HG02642 (cell line): ENCODE data around the gene STK11.
"Not testable (repeated sequence)": the region's sequence is repeated elsewhere in the genome, so short reads cannot be mapped to it uniquely, and the experiment has no call there.

ENCODE experiments used
- ATAC-seq: cut with Tn5 transposase; IDR thresholded peaks from one replicate; pipeline ENCODE4 v1.9.1; 2021; ENCODE audit warnings: mild to moderate bottlenecking; ENCODE audit not compliant: unreplicated experiment, poor library complexity

STK11 gene

DNA sequence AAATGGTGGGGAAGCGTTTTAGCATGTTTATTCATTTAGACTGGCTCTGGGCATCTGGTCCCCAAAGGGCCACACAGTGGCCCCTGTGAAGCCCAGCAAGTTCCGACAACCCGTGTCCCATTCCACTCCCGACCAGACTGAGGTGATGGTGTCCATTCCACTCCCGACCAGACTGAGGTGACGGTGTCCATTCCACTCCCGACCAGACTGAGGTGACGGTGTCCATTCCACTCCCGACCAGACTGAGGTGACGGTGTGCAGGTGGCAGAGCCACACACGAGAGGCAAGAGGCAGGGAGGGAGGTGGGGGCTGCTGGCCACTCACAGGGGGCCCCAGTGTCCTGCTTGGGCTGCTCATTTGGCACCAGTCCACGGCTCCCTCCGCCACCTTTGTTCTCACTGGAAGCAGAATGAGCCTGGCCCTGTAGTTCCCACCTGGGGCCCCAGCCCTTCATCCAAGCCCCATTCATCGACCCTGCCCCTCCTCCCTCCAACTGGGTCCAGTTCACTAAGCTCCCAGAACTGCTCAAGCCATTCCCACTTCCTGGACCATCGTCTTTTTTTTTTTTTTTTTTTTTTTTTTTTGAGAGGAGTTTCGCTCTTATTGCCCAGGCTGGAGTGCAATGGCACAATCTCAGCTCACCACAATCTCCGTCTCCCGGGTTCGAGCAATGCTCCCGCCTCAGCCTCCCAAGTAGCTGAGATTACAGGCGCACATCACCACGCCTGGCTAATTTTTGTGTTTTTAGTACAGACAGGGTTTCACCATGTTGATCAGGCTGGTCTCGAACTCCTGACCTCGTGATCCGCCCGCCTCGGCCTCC is 40.9 kb downstream of the STK11 start:
- not testable (repeated sequence) for ATAC-seq

DNA sequence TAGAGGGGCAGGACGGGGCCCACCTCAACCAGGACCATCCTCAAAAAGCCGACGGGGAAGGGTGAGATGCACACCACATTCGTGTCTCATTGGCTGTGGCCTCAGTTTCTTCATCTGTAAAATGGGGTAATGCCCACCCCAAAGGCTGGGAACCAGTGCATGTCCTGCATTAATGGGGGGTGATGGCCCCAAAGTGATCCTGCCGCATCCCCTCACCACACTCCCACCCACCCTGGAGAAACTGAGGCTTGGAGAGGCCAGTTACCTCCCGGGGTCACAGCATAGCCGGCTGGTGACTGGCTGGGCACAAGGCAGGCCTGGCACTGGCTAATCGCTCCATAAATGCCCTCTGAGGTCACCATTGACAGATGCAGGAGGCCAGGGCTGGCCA is 42.2 kb downstream of the STK11 start:
- no peak for ATAC-seq

DNA sequence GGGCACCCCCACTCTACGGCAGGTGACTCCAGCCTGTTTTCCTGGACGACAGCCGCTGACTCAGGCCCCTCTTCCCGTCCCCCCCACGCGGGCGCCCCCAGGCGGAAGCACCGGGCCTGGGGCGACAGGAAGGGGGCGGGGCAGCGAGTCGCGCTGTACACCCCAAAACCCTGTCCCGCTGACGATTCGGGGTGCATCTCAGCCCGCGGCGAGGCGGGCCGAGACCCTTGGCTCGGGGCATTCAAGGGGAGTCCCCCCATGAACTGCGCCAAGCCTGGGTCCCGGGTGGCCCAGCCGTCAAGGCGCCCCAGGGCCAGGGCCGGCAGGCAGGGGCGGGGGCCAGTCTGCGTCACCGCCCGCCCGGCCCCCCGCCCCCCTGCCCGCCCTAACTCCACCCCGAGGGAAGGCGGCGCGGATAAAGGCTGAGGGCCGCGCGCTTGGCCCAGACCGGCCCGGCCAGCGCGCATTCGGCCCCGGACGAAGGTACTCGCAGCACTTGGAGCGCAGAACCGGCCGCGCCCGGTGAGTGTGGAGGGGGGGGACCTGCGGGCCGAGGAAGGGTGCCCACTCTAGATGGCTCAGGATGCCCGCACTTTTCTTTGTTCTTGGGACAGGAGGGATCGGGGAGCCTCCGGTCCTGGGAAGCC is 42.7 kb downstream of the STK11 start, which contains the start of gene MIDN:
Gene MIDN (plus strand): TSS at position 445 of the 647 bp plus-strand sequence. CDS start 1,714 bp downstream, outside the sequence.
- ATAC-seq, result peak; percentile 13

DNA sequence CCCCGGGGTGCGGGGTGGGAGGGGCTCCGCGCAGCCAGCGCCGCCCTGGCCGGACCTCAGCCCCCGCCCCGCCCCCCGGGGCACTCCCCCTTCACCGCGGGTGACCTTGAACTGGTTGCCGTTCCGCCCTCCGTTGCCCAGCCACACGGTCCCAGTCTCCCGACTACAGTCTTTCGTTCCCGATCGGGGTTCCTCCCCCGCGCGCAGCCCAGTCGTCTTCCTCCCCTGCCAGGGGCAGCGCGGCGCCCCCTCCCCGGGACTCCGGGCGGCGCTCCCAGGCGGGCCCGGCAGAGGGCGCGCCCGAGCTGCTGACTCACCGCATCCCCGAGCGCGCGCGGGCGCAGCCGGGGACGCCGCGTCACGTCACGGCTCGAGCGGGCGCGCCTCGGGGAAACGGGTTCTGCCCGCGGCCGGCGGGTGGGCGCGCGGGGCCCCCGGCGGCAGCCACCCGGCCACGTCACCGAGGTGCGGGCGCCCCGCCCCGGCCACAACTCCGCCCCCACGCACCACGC is 43.3 kb downstream of the STK11 start:
- ATAC-seq, result peak; percentile 39

DNA sequence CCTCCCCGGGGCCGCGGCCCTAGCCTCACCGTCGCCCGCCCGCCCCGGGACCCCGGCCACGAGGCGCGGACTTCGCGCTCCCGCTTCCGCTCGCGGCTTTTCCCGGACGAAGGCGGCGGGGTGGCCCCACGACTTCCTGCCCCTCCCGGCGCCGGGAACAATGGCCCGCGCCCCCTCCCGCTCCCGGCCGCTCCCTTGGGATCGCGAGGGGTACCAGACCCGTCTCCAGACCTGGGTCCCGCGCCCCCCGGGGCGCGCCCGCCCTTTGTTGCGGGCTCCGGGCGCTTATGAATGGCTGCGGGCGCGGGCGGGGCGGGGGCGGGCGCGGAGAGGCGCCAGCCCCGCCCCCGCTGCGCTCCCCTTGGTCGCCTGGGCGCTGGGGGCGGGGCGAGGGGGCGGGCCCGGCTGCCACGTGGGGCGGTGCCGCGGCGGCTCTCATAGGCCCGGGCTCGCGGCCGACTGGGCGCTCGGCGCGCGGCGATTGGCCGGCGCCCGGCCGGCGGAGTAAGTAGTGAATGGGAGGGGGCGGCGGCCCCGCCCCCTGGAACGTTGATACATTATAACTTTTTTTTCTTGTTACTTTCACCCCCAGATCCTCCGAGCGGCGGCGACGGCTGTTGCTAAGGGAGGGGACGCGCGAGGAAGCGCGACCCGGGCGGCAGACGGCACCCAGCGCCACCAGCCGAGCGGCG is 43.9 kb downstream of the STK11 start:
- peak; percentile 58 for ATAC-seq

DNA sequence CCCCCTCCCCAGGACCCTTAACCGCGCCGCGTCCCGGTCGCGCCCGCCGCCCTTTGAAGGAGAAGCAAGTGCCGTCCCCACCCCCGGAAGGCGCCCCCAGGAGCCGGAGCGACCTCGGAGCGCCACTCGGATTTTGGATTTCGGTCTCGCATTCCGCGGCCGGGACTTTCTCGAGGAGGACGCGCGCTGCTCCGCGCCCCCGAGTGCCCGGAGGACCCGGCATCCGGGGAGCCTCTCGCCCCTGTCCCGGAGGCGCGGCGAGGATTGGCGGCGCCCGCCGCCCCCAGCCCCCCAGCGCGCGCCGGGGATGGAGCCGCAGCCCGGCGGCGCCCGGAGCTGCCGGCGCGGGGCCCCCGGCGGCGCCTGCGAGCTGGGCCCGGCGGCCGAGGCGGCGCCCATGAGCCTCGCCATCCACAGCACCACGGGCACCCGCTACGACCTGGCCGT is 44.4 kb downstream of the STK11 start:
- ATAC-seq, result no peak

DNA sequence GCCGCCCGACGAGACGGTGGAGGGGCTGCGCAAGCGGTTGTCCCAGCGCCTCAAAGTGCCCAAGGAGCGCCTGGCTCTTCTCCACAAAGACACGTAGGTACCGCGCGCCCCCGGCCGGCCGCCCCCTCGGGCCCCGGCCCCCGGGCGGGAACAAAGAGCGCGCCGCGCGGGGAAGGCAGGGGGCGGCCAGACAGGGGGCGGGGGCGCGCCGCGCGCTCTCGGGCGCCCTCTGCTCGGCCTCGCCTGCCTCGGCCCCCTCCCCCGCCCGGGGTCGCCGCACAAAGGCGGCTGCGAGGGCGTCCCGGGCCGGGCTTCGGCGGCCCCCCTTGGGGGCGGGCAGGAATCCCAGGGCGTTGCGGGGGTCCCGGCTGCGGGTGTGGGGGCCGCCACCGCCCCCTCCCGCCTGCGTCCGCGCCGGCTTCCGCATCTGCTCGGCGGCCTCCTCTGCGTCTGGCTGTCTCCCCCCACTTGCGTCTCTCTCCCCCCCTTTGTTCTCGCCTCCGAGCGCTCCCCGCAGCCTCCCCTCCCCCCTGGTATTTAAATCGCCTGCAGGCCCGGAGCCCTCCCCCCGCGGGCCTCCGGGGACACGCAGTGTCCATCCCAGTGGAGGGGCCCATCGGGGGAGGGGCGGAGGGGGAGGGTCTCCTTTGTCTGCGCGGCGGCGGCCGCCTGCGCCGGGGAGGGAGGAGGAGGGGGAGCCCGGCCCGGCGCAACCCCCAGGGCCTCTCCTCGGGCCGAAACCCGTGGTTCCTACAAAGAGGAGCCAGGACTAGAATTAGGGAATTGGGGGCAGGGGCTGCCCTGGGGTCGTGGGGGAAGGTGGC is 45.1 kb downstream of the STK11 start:
- ATAC-seq, result no peak

DNA sequence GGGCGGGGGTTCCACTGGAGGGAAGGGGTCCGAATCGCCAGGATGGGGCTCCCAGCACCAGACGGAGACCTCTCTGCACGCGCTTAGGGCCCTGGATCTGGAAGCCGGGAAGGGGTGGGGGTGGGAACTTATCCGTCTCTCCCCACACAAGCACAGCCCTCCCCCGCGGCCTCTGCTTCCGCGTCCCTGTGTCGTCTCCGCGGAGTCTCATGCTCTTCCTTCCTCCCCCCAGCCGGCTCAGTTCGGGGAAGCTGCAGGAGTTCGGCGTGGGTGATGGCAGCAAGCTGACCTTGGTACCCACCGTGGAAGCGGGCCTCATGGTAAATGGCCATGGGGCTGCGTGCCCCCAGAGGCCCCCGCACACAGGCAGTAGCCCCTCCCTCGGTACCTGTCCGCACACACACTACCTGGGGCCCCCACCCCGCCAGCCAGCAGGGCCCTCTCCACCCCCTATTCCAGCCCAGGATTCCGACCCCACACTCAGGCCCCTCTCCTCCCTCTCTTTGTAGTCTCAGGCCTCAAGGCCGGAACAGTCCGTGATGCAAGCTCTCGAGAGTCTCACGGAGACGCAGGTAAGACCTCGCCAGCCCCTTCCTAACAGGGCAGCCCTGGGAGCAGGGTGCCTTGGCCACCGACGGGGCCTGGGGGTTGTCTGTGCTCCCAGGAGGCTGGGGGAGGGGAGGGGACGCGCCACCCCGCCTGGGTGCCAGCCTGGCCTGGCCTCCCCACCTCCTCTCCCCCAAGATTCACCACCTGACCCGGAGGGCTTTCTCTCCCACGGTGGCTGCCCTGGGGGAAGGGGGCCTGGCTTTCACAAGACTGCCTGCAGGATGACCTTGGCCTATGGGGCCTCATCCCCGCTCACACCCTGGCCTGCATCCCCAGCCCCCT is 46.0 kb downstream of the STK11 start:
- ATAC-seq, result no peak

DNA sequence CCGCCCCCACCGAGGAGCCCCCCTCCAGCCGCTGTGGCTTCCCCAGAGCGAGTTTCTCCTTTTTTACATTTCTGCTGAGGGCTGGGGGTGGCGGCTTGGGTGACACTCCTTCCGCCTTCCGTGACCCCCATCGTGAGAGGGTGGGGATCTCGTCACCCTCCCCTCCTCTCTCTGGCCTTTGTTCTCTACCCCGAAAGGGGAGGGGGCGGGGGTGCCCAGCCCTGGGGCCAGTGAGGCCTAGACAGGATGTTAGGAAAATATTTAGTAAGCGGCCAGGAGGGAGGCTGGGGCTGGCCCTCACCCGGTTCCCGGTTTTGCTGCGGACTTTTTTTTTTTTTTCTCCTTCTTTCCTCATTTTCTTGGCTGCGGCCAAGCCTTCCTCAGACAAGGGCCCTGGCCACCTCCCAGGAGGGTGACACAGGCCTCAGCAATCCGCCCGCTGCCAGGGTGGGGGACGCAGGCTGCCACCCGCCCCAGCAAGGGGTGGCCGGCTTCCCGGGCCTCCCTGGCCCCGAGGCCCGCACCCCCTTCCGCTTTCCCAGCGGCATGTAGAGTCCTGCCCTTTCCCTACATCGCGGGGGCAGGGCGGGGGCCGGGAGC is 46.7 kb downstream of the STK11 start:
- no peak for ATAC-seq

DNA sequence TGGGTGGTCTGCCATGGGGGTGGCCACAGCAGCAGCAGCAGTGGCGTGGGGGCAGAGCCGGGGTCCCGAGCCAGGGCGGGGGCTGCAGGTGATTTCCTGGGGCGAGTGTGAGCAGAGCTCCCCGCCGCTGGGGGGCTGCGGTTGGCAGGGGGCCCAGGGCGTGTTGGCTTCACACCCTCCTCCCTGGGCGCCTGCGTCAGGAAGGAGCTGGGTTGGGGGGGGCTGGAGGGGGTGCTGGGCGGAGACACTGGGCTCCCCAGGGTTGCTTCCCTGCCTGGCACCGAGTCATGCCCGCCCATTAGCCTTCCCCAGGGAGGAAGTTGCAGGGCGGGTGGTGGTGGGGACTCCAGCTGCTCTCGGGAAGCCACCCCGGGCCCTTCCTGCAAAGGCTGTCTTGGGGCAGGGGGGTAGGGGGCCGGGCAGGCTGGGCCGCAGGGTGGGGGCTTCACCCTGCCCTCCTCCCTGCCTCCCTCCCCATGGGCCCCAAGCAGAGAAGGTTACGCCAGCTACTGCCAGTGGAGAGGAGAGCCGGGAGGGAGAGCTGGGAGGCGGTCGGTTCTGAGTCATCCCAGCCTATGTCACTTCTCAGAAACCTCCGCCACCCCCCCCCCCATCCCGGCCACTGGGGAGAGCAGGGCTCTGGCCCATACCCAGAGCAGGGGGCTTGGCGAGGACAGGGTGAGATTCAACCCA is 47.4 kb downstream of the STK11 start:
- ATAC-seq, result no peak

DNA sequence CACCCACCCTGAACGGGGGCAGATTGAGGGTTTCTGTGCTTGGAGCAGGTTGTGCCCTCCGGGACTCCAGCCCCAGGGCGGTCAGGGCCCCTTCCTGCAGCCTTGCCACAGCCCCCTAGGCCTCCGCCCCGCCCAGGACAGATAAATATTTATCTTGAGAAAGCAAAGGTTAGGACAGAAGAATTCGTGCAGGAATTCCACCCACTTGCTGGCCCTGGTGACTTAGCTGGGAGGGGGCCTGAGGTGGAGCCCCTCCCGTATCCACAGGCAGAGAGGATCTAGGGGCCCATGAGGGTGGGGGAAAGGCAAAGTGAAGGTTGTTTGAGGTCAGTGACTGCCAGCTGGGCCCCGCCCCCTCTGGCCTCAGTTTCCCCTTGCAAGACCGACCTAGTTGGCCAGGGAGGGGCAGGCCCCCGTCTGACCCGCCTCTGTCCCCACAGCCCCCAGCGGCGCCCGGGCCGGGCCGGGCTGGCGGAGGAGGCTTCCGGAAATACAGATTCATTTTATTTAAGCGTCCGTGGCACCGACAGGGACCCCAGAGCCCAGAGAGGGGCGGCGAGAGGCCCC is 48.0 kb downstream of the STK11 start:
- no peak for ATAC-seq

DNA sequence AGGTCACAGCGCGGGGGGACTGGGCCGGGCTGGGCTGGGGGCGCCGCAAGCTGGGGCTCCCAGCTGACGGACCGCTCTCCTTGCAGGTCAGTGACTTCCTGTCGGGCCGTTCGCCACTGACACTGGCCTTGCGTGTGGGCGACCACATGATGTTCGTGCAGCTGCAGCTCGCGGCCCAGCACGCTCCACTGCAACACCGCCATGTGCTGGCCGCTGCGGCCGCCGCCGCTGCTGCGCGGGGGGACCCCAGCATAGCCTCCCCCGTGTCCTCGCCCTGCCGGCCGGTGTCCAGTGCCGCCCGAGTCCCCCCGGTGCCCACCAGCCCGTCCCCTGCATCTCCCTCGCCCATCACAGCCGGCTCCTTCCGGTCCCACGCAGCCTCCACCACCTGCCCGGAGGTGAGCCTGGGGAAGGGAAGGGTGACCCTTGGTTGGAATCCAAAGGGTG is 48.5 kb downstream of the STK11 start:
- ATAC-seq, result no peak

DNA sequence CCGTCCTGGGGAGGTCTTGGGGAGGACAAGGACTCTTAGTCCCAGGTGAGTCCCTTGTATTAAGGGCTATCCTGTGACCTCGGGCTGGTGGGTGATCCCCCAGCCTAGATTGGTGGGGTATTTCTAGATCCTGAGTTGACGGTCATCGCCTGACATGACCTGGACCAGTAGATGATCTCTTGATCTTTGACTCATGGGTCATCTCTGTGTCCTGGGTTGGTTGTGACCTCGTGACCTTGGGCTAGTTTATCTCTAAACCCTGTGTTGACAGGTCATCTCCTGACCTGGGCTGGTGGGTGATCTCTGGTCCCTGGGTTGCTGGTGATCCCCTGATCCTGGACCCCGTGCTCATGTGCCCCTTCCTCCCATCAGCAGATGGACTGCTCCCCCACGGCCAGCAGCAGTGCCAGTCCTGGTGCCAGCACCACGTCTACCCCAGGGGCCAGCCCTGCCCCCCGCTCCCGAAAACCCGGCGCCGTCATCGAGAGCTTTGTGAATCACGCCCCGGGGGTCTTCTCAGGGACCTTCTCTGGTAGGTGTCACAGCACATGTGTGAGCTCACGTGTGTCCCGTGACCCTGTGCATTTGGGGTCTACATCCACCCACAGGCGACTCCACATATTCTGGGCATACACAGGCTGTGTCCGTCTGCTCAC is 49.1 kb downstream of the STK11 start:
- ATAC-seq, result no peak

DNA sequence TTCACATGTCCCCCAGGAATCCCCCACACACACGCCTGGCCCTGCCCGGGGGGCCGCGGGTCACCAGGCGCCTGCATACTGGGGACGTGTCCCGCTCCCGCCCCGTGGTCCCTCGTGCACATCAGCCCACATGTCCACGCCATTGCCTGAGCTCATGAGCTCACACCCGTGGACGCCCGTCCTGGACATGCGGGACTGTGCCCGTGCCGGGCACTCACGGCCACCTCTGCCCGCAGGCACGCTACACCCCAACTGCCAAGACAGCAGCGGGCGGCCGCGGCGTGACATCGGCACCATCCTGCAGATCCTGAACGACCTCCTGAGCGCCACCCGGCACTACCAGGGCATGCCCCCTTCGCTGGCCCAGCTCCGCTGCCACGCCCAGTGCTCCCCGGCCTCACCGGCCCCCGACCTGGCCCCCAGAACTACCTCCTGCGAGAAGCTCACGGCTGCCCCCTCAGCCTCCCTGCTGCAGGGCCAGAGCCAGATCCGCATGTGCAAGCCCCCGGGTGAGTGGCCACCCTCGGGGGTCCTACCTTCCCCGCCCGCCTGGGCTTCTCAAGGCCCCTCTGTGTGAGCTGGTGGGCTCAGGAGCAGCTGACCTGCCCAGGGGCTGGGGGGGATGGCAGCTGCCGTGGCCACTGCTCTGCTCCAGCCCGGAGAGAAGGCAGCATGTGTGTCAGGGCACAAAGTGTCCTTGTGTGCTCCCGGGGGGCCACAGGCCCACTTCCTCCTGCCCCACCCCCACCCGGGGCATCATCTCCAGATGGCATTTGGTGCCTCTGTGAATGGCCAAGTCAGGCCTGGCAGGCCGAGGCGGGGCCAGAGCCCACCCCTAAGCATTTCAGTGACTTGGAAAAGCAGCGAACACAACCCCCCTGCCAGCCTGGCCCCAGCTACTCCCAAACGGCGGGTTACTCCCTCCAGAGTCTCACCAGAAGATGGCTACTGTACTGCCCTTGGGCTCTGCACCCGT is 49.9 kb downstream of the STK11 start:
- no peak for ATAC-seq

DNA sequence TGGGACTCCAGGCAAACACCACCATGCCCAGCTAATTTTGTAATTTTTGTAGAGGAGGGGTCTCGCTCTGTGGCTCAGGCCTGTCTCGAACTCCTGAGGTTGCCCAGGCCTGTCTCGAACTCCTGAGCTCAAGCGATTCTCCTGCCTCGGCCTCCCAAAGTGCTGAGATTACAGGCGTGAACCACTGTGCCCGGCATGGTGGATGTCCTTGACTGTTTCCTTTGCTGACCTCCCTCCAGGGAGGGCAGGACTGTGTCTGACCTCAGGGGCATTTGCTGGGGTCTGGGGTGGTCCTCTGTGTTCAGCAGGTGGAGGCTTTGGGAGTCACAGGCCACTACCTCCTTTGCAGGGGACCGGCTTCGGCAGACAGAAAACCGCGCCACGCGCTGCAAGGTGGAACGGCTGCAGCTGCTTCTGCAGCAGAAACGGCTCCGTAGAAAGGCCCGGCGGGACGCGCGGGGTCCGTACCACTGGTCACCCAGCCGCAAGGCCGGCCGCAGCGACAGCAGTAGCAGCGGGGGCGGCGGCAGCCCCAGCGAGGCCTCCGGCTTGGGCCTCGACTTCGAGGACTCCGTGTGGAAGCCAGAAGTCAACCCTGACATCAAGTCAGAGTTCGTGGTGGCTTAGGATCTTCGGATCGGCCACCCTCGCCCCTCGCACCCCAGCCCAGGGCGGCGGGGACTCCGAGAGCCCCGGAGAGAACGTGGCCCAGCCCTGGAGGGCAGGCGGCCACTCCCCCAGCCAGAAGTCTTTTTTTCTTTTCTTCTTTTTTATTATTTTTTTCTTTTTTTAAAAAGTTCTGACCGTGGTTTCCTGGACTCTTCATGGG is 51.3 kb downstream of the STK11 start:
- no peak for ATAC-seq
